Measurements from ENCODE around the gene CRNN.

GRCh38 chr1:152457561-152457960, 43.5 kb upstream of the CRNN start:
- TF ChIP-seq EP300 (IDR thresholded peaks at IDR 0.05; ENCODE audit: borderline replicate concordance), result no peak
- TF ChIP-seq EGR1 (IDR thresholded peaks at IDR 0.05), result no peak
- no peak for TF ChIP-seq TEAD4 (IDR thresholded peaks at IDR 0.05)
- TF ChIP-seq REST (IDR thresholded peaks at IDR 0.05; ENCODE audit: low read depth), result no peak
- no peak for TF ChIP-seq RAD21 (IDR thresholded peaks at IDR 0.05; ENCODE audit: low read depth)

Measured in Ishikawa (cell line).